H54 (cell line): Measurements from ENCODE around the gene HSPA8.

ENCODE experiments used
- DNase-seq: peaks from one replicate; pipeline ENCODE4 v3.0.0; 2011; ENCODE audit warnings: low spot score, mixed read lengths; ENCODE audit not compliant: insufficient read length
- FAIRE-seq: peaks from 3 replicates; lab custom pipeline; 2011; peaks lifted over from hg19 to GRCh38; lab: Jason Lieb, UNC
- POLR2A ChIP-seq: IDR thresholded peaks from 2 replicates; pipeline ENCODE4 v1.6.1; 2011; ENCODE audit warnings: low read depth, mild to moderate bottlenecking, low read length

The HSPA8 gene

GRCh38 chr11:123085497-123085896, 23.6 kb upstream of the HSPA8 start:
- no peak for FAIRE-seq
- no peak for TF ChIP-seq POLR2A
- DNase-seq, result no peak

DNA sequence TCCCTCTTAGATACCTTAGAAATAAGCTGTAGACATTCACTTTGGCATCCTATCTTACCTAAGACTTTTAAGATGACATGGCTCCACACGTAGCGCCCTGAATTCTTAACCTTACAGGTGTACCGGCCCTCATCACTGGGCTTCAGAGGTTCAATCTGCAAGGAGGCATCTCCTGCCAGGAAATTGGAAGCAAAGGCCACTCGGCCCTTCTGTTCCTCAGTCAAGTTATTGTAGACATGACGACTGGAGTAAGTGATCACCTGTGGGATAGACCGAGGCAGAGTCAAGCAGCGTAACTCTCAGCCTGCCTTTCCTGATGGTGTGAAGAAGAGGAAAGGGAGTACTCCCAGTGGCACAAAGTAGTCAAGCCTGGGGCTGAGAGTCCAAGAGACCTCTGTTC, 22.5 kb upstream of the HSPA8 start:
- no peak for TF ChIP-seq POLR2A
- no peak for FAIRE-seq
- DNase-seq, result no peak

- peak; percentile 60 for DNase-seq
- TF ChIP-seq POLR2A, result no peak
- peak; percentile 98 for FAIRE-seq
Measured at GRCh38 chr11:123083623-123084029, 21.7 kb upstream of the HSPA8 start.

DNA sequence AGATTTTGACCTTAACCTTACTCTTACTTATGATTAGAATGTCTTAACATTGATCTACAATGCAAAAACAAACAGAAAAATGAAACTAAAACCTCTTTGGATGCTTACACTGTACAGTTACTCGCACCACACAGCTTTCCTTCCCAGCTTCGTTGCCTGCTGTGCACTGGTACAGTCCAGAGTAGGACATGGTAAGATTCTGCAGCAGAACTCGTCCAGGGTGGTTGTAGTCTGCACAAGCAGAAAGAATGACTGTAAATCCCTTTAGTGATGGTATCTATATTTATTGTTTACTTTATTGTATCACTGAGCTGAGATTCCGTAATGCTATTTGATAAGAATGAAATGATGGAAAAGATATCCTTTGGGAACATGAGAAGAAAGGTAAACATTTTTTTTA, 21.0 kb upstream of the HSPA8 start:
- no peak for FAIRE-seq
- no peak for DNase-seq
- TF ChIP-seq POLR2A, result no peak

GRCh38 chr11:123080015-123080414, 18.1 kb upstream of the HSPA8 start:
- TF ChIP-seq POLR2A, result no peak
- FAIRE-seq (no peak), DNase-seq (no peak)

DNA sequence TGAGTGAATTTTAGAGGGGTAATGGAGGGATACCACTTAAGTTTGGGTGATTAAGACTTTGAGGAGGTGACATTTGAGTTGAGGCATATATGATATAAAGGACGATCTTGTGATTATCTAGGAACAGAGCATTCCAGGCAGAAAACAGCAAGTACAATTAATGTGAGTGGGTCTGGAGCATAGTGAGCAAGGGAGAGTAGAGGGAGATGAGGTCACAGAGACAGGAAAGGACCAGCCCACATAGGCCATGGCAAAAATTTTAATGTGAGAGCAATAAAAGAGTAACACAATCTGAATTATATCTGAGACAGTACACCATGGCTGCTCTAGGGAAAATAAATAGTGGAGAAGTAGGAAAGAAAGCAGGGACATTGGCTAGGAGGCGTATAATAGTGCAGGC, 14.5 kb upstream of the HSPA8 start:
- FAIRE-seq, result no peak
- TF ChIP-seq POLR2A, result no peak
- DNase-seq, result no peak

DNA sequence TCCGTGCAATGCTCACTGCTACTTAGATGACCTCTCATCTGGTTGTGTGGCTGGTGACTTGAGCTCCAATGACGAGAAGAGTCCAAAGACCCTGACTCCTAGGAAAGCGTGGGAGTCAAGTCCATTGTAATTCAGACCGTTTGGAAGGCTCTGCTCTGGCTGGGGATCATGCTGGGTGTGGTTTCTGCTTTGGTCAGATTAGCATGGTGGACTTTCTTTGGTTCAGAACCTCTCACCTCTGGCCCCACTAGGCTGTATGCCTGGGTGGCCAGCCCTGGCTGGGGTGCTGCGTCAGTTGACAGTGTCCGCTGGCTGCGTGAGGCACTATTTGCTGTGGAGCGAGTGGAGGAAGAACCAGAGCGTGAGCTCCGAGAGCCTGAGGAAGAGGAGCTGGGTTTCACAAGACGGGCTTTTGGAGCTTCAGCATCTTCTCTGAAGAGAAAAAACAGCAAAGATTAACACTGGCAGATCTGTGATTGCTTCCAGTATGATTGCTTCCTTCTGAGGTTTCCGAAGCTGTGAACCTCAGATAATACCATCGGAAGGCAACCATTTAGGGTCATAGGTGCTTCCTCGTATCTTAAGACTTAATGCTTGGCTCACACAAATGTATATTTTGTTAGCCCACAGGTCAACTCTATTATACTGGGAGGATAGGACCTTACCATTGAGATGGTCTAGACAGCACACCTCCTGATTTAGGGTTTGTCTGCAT, 11.6 kb upstream of the HSPA8 start:
- FAIRE-seq (no peak), DNase-seq (no peak)
- no peak for TF ChIP-seq POLR2A

DNA sequence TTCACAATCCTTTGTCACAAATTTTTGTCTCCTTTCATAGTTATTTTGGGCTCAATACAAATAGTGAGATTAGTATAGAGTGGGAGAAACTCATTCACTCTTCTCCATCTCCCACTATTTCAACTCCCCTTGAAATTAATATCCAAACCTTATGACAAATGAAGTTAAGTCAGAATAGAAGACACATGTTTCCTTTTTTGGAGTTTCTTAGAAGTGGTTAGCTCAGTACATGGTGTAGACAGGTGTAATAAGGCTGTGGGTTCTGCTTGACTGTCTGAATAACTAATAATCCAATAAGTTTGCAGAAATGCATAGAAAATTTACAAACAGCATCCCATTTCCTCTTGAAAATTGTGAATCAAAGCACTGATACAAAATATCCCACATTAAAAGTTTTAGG, 10.8 kb upstream of the HSPA8 start:
- FAIRE-seq, result no peak
- TF ChIP-seq POLR2A, result no peak
- no peak for DNase-seq

- no peak for TF ChIP-seq POLR2A
- FAIRE-seq, result no peak
Measured at GRCh38 chr11:123072332-123072761, 10.4 kb upstream of the HSPA8 start.

DNA sequence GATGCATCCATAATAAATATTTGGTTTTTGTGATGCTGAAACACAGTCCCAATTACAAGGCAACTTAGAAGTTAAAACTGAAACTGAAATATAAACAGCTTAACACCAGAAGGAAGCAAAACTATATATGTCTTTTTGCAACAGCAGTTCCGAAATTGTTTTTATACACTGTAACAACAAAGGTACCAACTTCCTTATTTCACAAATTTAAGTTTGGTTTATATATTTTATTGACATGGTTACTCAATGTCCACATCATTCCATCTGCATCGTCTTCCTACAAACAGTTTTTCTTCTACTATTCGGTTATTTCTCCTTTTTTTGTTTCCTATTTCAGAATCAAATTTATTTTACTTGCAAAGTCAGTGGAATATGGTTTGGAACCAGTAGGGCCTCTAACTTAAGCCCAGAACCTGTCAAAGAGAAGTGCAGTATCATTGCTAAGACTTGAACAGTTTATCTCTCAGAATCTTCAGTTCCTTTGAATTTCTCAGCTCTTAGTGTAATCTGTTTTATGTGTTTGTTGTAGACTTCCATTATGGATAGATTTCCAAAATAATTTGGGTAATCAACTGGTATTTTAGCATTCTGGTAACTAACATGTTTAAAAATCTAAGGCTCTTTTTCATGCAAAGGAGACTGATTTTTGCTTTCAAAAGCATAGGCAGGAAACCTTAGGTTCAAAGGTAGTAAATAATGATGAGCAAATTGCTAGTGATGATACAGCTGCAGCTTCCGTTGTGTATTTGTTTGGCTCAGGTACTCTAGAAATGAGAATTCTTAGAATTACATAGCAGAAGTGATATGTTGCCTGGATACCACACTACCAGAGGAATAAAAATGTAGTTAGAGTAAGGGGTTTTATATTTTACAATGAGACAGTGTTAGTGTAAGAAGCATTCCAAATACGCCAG, 8.2 kb upstream of the HSPA8 start:
- no peak for TF ChIP-seq POLR2A
- no peak for FAIRE-seq
- DNase-seq, result no peak

More at GRCh38 chr11:123072332-123072761, 10.4 kb upstream of the HSPA8 start:
- no peak for DNase-seq

DNA sequence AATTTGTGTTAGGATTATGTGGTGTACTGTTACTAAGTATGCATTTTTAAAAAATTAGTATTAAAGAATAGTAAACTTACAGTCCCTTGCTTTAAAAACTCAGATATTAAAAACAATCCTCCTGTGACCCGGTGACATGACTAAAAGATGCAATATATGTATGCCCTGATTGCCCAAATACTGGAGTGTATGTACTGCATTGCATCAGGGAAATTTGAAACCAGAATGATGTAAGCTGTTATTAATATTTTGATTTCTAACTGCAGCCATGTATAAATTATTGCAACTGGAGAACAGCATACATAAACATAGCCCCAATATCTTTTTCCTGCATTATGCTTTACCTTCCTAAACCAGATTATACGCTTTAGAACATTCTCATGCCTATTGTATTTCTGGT, 3.7 kb upstream of the HSPA8 start:
- no peak for DNase-seq
- no peak for FAIRE-seq
- no peak for TF ChIP-seq POLR2A

- no peak for FAIRE-seq
- no peak for DNase-seq
- no peak for TF ChIP-seq POLR2A
Measured at GRCh38 chr11:123063826-123064657, 2.1 kb upstream of the HSPA8 start.
